K562 (cell line): ENCODE results near the gene NUP214. TPM values are rescaled to one million over a fixed set of nuclear protein-coding genes. Genes with fewer than 3 reads are reported as not detected.

ENCODE experiments used
- ATAC-seq: fragments of 200-7000 bp; cut with Tn5 transposase; 3 replicates; pipeline ENCODE4 v1.9.1; 2020; ENCODE audit warnings: moderate library complexity
- BruUV-seq: library from RNA; stranded (reverse); fragments of 400-500 nt; replicated peaks from 2 replicates; lab custom pipeline; 2021; lab: Mats Ljungman, UMichigan
- CTCF ChIA-PET: fragments of 300-600 bp; formaldehyde crosslinking; extraction: SDS; loops from one replicate; lab custom pipeline; 2021; ENCODE audit warnings: low intra/inter-chr PET ratio; lab: Yijun Ruan, JAX
- POLR2A ChIA-PET: fragments of 300-600, 350-650 bp; sonication (Branson Sonifier 250); formaldehyde crosslinking; extraction: SDS; loops from one replicate; lab custom pipeline; 2021; ENCODE audit warnings: antibody characterized with exemption, inconsistent platforms; lab: Yijun Ruan, JAX
- DNase-seq, 4 experiments: peaks; one replicate each; pipeline versions ENCODE4 v3.0.0 to v3.0.0-alpha.2; 2011 to 2018; ENCODE audit warnings: low spot score in 3 of 4, mixed read lengths in 3 of 4; ENCODE audit errors: extremely low read depth in 1 of 4
- FAIRE-seq: peaks from 2 replicates; lab custom pipeline; 2011; peaks lifted over from hg19 to GRCh38; lab: Jason Lieb, UNC
- H2AFZ ChIP-seq: 2 replicates; pipeline ENCODE4 v1.6.0; 2011; ENCODE audit warnings: low read depth, low read length, control low read depth, inconsistent platforms
- H3K27ac ChIP-seq: fragments of 200-600 bp; 3 replicates; pipeline ENCODE4 v1.8.0; 2011; ENCODE audit warnings: low read depth, mild to moderate bottlenecking, control low read depth, inconsistent platforms, low read length, moderate library complexity, mixed read lengths; ENCODE audit errors: extremely low read depth
- H3K27me3 ChIP-seq, 2 experiments: fragments of 300-600 bp in 1 of 2; 2 replicates in 1 of 2; 3 replicates in 1 of 2; pipeline versions ENCODE4 v1.6.0 to v1.8.0; 2011; ENCODE audit warnings: inconsistent platforms in 2 of 2, low read length in 2 of 2, mild to moderate bottlenecking in 1 of 2, mixed read lengths in 1 of 2, moderate library complexity in 1 of 2; ENCODE audit not compliant: control insufficient read depth in 2 of 2, insufficient read depth in 2 of 2
- H3K36me3 ChIP-seq: fragments of 300-600 bp; 3 replicates; pipeline ENCODE4 v1.8.0; 2011; ENCODE audit warnings: mild to moderate bottlenecking, low read length, inconsistent platforms; ENCODE audit not compliant: control insufficient read depth, insufficient read depth
- H3K4me1 ChIP-seq, 2 experiments: fragments of 200-600 bp in 1 of 2; replicated peaks in 1 of 2; 2 replicates in 1 of 2; 3 replicates in 1 of 2; pipeline versions ENCODE4 v1.5.1 to v1.8.0; 2011; ENCODE audit warnings: inconsistent platforms in 2 of 2, low read length in 2 of 2, mild to moderate bottlenecking in 1 of 2, mixed read lengths in 1 of 2, moderate library complexity in 1 of 2; ENCODE audit not compliant: control insufficient read depth in 2 of 2, insufficient read depth in 2 of 2
- H3K4me2 ChIP-seq: 2 replicates; pipeline ENCODE4 v1.6.1; 2011; ENCODE audit warnings: low read length, control low read depth, inconsistent platforms, mixed read lengths; ENCODE audit not compliant: insufficient read depth
- H3K4me3 ChIP-seq: fragments of 200-600 bp; sonication (generic), shearing (Covaris generic); 2 replicates; pipeline ENCODE4 v1.5.1; 2016; ENCODE audit warnings: control low read depth, inconsistent platforms
- H3K79me2 ChIP-seq: fragments of 200-600 bp; 3 replicates; pipeline ENCODE4 v1.8.0; 2011; ENCODE audit warnings: low read length, inconsistent platforms; ENCODE audit not compliant: control insufficient read depth, insufficient read depth
- H3K9ac ChIP-seq, 2 experiments: 2 replicates each; pipeline versions ENCODE4 v1.6.0 to v1.6.1; 2011; ENCODE audit warnings: low read depth in 2 of 2, low read length in 2 of 2, control low read depth in 1 of 2, inconsistent platforms in 1 of 2, mild to moderate bottlenecking in 1 of 2, mixed read lengths in 1 of 2; ENCODE audit not compliant: insufficient read depth in 1 of 2
- H3K9me1 ChIP-seq: one replicate; pipeline ENCODE4 v1.6.0; 2011; ENCODE audit warnings: inconsistent platforms, mild to moderate bottlenecking, low read length, moderate library complexity; ENCODE audit not compliant: control insufficient read depth, insufficient read depth
- H3K9me3 ChIP-seq: replicated peaks from 2 replicates; pipeline ENCODE4 v1.5.1; 2011; ENCODE audit warnings: low read depth, low read length, inconsistent platforms; ENCODE audit not compliant: control insufficient read depth, insufficient read depth
- H4K20me1 ChIP-seq: replicated peaks from 2 replicates; pipeline ENCODE4 v1.6.1; 2011; ENCODE audit warnings: low read length, inconsistent platforms, mixed read lengths; ENCODE audit not compliant: control insufficient read depth, insufficient read depth
- MCM5 ChIP-seq: fragments of 450-650 bp; IDR thresholded peaks from 2 replicates; pipeline ENCODE4 v1.6.1; 2016; ENCODE audit warnings: low read depth
- MLX ChIP-seq, 2 experiments: fragments of 450-650 bp in 1 of 2; sonication (generic) in 1 of 2; formaldehyde crosslinking; conservative IDR thresholded peaks; 2 replicates each; pipeline versions ENCODE4 v1.4.0 to v1.8.1; 2020 to 2022; ENCODE audit warnings: mild to moderate bottlenecking in 1 of 2, missing genetic modification reagents in 1 of 2
- WGBS: fragments of 100-300 bp; shearing (Covaris generic); methylation state at CpG from one replicate; pipeline ENCODE4 v1.1.6; 2016; ENCODE audit warnings: low coverage, mixed read lengths; ENCODE audit not compliant: insufficient coverage; ENCODE audit errors: missing lambda C conversion rate; 5-methylcytosine and 5-hydroxymethylcytosine counted together
- in situ Hi-C: fragments of 300-500 bp; cut with MboI; formaldehyde crosslinking; loops from 4 replicates; pipeline ENCODE4 v1.15.0; 2018; ENCODE audit warnings: inconsistent platforms, mixed read lengths
- intact Hi-C: fragments of 100-400 bp; cut with micrococcal nuclease; formaldehyde crosslinking; loops from 2 replicates; pipeline ENCODE4 v1.14.2; 2022
- polyA plus RNA-seq, 8 experiments: library from polyadenylated mRNA; depleted of rRNA in 4 of 8; stranded (reverse) in 5 of 8; unstranded in 3 of 8; fragments of >200 nt; fragmentation: Nextera tagmentation in 2 of 8; fragmentation: Illumina TruSeq in 1 of 8; extraction: Ambion mirVana in 2 of 8; extraction: Trizol in 1 of 8; gene quantifications; 2 replicates each; pipeline versions ENCODE4 v1.2.1 to v1.2.3, GENCODE V29; 2011 to 2014; ENCODE audit warnings: inconsistent platforms in 1 of 8, missing spikeins in 1 of 8
- total RNA-seq, 7 experiments: library from RNA; depleted of rRNA in 6 of 7; stranded (reverse); fragments of >200 nt in 6 of 7; fragmentation: Illumina TruSeq in 2 of 7; extraction: Trizol in 2 of 7; gene quantifications; 2 replicates each; pipeline versions ENCODE4 v1.2.1 to v1.2.3, GENCODE V29; 2011 to 2021; ENCODE audit warnings: low replicate concordance in 1 of 7
- TF ChIP-seq, protein P1 (sequence below): sonication (generic); formaldehyde crosslinking; IDR thresholded peaks from 2 replicates; pipeline ENCODE4 v1.8.1; 2023; ENCODE audit warnings: mild to moderate bottlenecking, missing genetic modification reagents

The NUP214 gene
- total and polyA plus RNA-seq, 9 of the 15 experiments (the other 6 are each of a cell fraction or from before 2014, with no cell fraction given) = 56.9 to 332 (median 97.1) TPM

GRCh38 chr9:131092030-131092429 lies 33.4 kb upstream of the NUP214 start:
- H3K9ac ChIP-seq = peak overlapping the region in 1 of 2 experiments; percentile 56; a peak in 2 of 4 replicates
- ChIA-PET CTCF (no interaction called here), POLR2A (interaction anchor here (75.1 to 99.3 kb wide), 2 partner anchors 5 to 23 kb away, joined by 3336 read pairs; partner anchors contain the start of genes AIF1L and NUP214)
- H3K9me1 ChIP-seq = peaks cover 5% of the 10 kb centered on the region
- no peak for ATAC-seq
- H3K27ac ChIP-seq = no peak overlapping the region
- intact Hi-C loops = no loop called here
- peaks cover 54% of the 10 kb centered on the region for H4K20me1 ChIP-seq
- TF ChIP-seq, protein P1, sequence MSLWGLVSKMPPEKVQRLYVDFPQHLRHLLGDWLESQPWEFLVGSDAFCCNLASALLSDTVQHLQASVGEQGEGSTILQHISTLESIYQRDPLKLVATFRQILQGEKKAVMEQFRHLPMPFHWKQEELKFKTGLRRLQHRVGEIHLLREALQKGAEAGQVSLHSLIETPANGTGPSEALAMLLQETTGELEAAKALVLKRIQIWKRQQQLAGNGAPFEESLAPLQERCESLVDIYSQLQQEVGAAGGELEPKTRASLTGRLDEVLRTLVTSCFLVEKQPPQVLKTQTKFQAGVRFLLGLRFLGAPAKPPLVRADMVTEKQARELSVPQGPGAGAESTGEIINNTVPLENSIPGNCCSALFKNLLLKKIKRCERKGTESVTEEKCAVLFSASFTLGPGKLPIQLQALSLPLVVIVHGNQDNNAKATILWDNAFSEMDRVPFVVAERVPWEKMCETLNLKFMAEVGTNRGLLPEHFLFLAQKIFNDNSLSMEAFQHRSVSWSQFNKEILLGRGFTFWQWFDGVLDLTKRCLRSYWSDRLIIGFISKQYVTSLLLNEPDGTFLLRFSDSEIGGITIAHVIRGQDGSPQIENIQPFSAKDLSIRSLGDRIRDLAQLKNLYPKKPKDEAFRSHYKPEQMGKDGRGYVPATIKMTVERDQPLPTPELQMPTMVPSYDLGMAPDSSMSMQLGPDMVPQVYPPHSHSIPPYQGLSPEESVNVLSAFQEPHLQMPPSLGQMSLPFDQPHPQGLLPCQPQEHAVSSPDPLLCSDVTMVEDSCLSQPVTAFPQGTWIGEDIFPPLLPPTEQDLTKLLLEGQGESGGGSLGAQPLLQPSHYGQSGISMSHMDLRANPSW = 0 out of 2 replicates have a peak, but pooled peaks have one; percentile 28
- peak in 1 of 2 experiments; percentile 66; a peak in 2 of 4 replicates for TF ChIP-seq MLX (CRISPR knock-in tag; conservative IDR thresholded peaks at IDR 0.05)
- TF ChIP-seq MCM5 = no peak
- TF ChIP-seq, all 486 proteins: peak for 2
- Histone ChIP-seq H3K9me3 (no peaks in the 10 kb centered on the region), H3K4me1 (peaks cover 7 to 39% of the 10 kb centered on the region in 2 experiments; a peak in 4 of 5 replicates), H3K4me2 (no peak overlapping the region), H3K36me3 (no peaks in the 10 kb centered on the region), H3K4me3 (no peak overlapping the region), H3K79me2 (no peaks in the 10 kb centered on the region), H2AFZ (no peak overlapping the region), H3K27me3 (peaks cover 69 to 88% of the 10 kb centered on the region in 2 experiments)
- WGBS = 21% methylated on average over 6 of the region's 6 CpGs
- DNase-seq (peak in 1 of 4 experiments; percentile 60), FAIRE-seq (no peak)
- no TSS peak for BruUV-seq
- in situ Hi-C loops = no loop called here
